ENCODE results near the gene APOA4.

GRCh38 chr11:116842117-116842516 lies 19.0 kb upstream of the APOA4 start:
- TF ChIP-seq MAX (IDR thresholded peaks at IDR 0.05) (no peak), CTCF (IDR thresholded peaks at IDR 0.05) (no peak), ATOH8 (CRISPR knock-in tag; IDR thresholded peaks at IDR 0.05; ENCODE audit: low read depth) (no peak), RAD21 (conservative IDR thresholded peaks at IDR 0.05 in 1 of 2, IDR thresholded peaks at IDR 0.05 in 1 of 2) (no peak), RFX5 (IDR thresholded peaks at IDR 0.05) (no peak), EP300 (IDR thresholded peaks at IDR 0.05) (no peak), RNF2 (IDR thresholded peaks at IDR 0.05; ENCODE audit: borderline replicate concordance, low read depth) (no peak), HDAC2 (IDR thresholded peaks at IDR 0.05) (no peak), BHLHE40 (IDR thresholded peaks at IDR 0.05; ENCODE audit: low read depth, low read length) (no peak), BCL3 (IDR thresholded peaks at IDR 0.05) (no peak)
